ENCODE data around the gene FBXW9. TPM values are rescaled to one million over a fixed set of nuclear protein-coding genes. Genes with fewer than 3 reads are reported as not detected.
"Not testable (repeated sequence)": the region's sequence is repeated elsewhere in the genome, so short reads cannot be mapped to it uniquely, and the experiment has no call there.

FBXW9 gene
- total RNA-seq, 2 donors from 2014 or later: 1.8 TPM

- Histone ChIP-seq H3K9me3 (no peaks in the 10 kb centered on the region), H3K4me1 (peaks cover 0 to 3% of the 10 kb centered on the region in 2 donors), H3K27me3 (no peaks in the 10 kb centered on the region), H3K4me3 (no peak overlapping the region), H3K27ac (no peak overlapping the region), H3K36me3 (no peaks in the 10 kb centered on the region)
- no peak for TF ChIP-seq CTCF (IDR thresholded peaks at IDR 0.05)
- no peak for DNase-seq (ENCODE audit: low spot score)
These were observed 10.6 kb downstream of the FBXW9 start for GRCh38 chr19:12685831-12686230.

- H3K27me3 ChIP-seq: no peaks in the 10 kb centered on the region
- TF ChIP-seq CTCF (IDR thresholded peaks at IDR 0.05): no peak
- no peaks in the 10 kb centered on the region for H3K9me3 ChIP-seq
- H3K4me1 ChIP-seq: peaks cover 0 to 10% of the 10 kb centered on the region in 2 donors
- H3K36me3 ChIP-seq: peaks cover 35% of the 10 kb centered on the region
- peak; percentile 92 for DNase-seq (ENCODE audit: low spot score)
- H3K4me3 ChIP-seq: peak within 1 kb of the TSS; percentile 86 to 89
- H3K27ac ChIP-seq: peak within 1 kb of the TSS; percentile 90 to 96
These were observed 15.1 kb downstream of the FBXW9 start, which contains the start of gene DHPS for GRCh38 chr19:12681074-12681987. Gene DHPS (minus strand): TSS chr19:12681880. CDS start chr19:12681766, 114 bp downstream.

GRCh38 chr19:12680034-12680433 lies 16.4 kb downstream of the FBXW9 start:
- no peak for TF ChIP-seq CTCF (IDR thresholded peaks at IDR 0.05)
- DNase-seq (ENCODE audit: low spot score): no peak
- Histone ChIP-seq H3K27ac (no peak overlapping the region), H3K27me3 (no peaks in the 10 kb centered on the region), H3K9me3 (no peaks in the 10 kb centered on the region), H3K4me1 (peaks cover 0 to 10% of the 10 kb centered on the region in 2 donors), H3K36me3 (peaks cover 46% of the 10 kb centered on the region), H3K4me3 (no peak overlapping the region)

GRCh38 chr19:12678039-12678438 lies 18.4 kb downstream of the FBXW9 start:
- Histone ChIP-seq H3K36me3 (peaks cover 61% of the 10 kb centered on the region), H3K4me1 (peaks cover 0 to 10% of the 10 kb centered on the region in 2 donors)
- not testable (repeated sequence) for H3K9me3 ChIP-seq; H3K27ac ChIP-seq; DNase-seq (ENCODE audit: low spot score); H3K4me3 ChIP-seq; H3K27me3 ChIP-seq

- H3K27ac ChIP-seq: no peak overlapping the region
- no peak for TF ChIP-seq CTCF (IDR thresholded peaks at IDR 0.05)
These were observed 19.5 kb downstream of the FBXW9 start for GRCh38 chr19:12676928-12677327.

GRCh38 chr19:12676384-12676792 lies 20.0 kb downstream of the FBXW9 start:
- DNase-seq (ENCODE audit: low spot score): peak; percentile 83
- Histone ChIP-seq H3K9me3 (no peaks in the 10 kb centered on the region), H3K27ac (no peak overlapping the region), H3K4me3 (no peak overlapping the region), H3K36me3 (peaks cover 61% of the 10 kb centered on the region), H3K27me3 (no peaks in the 10 kb centered on the region), H3K4me1 (peaks cover 0 to 10% of the 10 kb centered on the region in 2 donors)
- peak; percentile 71 to 89 for TF ChIP-seq CTCF (IDR thresholded peaks at IDR 0.05)

More at GRCh38 chr19:12676928-12677327, 19.5 kb downstream of the FBXW9 start:
- Histone ChIP-seq H3K4me1 (peaks cover 0 to 10% of the 10 kb centered on the region in 2 donors), H3K9me3 (no peaks in the 10 kb centered on the region), H3K36me3 (peaks cover 61% of the 10 kb centered on the region), H3K27me3 (no peaks in the 10 kb centered on the region), H3K4me3 (no peak overlapping the region)
- DNase-seq (ENCODE audit: low spot score): no peak
